ENCODE results near the gene PNPLA5.

Gene PNPLA5

DNA sequence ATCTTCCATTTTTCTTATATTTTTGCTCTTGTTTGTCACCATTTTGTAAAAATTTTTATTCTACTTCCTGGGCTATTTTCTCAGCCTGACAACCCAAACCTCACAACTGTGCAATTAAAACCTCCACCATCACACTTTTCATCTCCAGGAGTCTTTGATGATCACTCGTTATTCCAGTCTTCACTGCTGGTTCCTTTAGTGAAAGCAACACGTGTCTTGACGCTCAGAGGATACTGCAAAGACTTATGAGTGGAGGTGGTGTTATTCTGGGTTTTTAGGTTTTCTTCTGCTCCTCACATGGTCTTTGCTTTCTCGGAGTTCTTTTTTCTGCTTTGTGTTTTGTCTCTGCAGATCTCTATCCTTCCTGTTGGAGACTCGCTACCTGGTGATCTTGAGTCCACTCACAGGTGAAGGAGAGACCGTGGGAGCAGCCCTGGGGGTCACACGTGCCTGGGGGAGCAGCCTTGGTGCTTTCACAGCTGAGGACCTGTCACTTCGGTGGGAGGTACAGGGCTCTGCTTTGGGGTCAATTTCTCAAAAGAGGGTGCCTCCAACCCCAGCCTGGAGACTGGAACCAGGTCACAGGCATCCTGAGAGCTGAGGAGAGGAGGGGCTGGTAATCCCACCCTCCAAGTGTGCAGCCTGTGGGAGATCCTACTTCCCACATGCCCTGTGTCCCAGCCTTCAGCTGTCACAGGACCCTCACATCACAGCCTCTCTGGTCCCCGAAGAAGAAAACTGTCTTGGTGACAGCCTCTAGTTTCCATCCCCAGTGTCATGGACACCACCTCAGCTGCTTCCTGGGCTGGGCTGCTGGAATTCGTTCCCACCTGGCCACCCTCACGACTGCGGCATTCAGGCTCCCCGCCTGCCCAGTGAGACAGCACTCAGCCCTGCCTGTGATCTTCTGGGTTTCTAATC, 40.5 kb downstream of the PNPLA5 start:
- Histone ChIP-seq H3K4me3 (ENCODE audit: low read depth, low read length) (no peak overlapping the region), H3K9me3 (no peaks in the 10 kb centered on the region), H3K36me3 (no peaks in the 10 kb centered on the region), H3K27me3 (no peaks in the 10 kb centered on the region), H3K4me1 (peaks cover 4% of the 10 kb centered on the region)
- TF ChIP-seq, protein P1, sequence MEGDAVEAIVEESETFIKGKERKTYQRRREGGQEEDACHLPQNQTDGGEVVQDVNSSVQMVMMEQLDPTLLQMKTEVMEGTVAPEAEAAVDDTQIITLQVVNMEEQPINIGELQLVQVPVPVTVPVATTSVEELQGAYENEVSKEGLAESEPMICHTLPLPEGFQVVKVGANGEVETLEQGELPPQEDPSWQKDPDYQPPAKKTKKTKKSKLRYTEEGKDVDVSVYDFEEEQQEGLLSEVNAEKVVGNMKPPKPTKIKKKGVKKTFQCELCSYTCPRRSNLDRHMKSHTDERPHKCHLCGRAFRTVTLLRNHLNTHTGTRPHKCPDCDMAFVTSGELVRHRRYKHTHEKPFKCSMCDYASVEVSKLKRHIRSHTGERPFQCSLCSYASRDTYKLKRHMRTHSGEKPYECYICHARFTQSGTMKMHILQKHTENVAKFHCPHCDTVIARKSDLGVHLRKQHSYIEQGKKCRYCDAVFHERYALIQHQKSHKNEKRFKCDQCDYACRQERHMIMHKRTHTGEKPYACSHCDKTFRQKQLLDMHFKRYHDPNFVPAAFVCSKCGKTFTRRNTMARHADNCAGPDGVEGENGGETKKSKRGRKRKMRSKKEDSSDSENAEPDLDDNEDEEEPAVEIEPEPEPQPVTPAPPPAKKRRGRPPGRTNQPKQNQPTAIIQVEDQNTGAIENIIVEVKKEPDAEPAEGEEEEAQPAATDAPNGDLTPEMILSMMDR (IDR thresholded peaks at IDR 0.05; ENCODE audit: low read depth, low read length), result no peak
- DNase-seq, result no peak

DNA sequence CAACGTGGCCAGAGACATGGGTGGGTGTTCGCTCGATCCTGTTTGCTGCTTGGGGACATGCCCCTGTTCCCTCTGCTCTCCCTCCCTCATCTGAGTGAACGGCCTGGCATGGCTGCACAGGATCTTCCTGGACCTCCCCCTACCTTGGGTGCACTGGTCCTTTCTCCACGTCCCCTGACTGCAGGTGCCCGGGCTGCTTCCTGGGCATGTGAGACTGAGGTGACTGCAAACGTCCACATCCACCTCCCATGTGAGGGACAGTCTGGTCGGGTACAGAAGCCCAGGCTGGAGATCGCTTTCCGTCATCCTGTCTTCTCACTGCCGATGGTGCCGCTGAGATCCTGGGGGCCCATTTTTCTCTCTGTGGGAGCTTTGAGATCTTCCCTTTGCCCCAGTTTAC, 41.3 kb downstream of the PNPLA5 start:
- Histone ChIP-seq H3K27me3 (no peaks in the 10 kb centered on the region), H3K9me3 (no peaks in the 10 kb centered on the region), H3K4me3 (ENCODE audit: low read depth, low read length) (no peak overlapping the region), H3K4me1 (peaks cover 4% of the 10 kb centered on the region), H3K36me3 (no peaks in the 10 kb centered on the region)
- TF ChIP-seq, protein P1 (IDR thresholded peaks at IDR 0.05; ENCODE audit: low read depth, low read length), result no peak
- no peak for DNase-seq

DNA sequence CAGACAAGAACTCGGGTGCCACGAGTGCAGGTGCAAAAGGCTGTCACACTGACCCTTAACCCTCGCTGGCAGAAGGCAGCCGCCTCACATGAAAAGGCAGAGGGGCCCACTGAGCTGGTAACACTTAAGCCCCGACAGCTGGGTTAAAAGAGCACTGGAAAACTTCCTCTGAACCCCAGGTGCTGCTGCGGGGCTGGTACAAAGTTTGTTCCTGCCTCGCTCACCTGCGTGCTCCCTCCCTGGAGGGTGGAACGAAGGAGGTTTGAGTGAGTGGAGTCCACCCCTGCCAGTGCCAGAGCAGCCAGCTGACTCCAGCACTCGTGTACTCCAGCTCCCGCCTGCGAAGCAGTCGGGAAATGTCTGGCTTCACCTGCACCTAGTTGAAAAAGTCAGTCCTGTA, 42.1 kb downstream of the PNPLA5 start:
- Histone ChIP-seq H3K36me3 (no peaks in the 10 kb centered on the region), H3K4me1 (peaks cover 4% of the 10 kb centered on the region), H3K9me3 (no peaks in the 10 kb centered on the region), H3K27me3 (no peaks in the 10 kb centered on the region), H3K4me3 (ENCODE audit: low read depth, low read length) (no peak overlapping the region)
- no peak for DNase-seq
- TF ChIP-seq, protein P1 (IDR thresholded peaks at IDR 0.05; ENCODE audit: low read depth, low read length), result no peak

DNA sequence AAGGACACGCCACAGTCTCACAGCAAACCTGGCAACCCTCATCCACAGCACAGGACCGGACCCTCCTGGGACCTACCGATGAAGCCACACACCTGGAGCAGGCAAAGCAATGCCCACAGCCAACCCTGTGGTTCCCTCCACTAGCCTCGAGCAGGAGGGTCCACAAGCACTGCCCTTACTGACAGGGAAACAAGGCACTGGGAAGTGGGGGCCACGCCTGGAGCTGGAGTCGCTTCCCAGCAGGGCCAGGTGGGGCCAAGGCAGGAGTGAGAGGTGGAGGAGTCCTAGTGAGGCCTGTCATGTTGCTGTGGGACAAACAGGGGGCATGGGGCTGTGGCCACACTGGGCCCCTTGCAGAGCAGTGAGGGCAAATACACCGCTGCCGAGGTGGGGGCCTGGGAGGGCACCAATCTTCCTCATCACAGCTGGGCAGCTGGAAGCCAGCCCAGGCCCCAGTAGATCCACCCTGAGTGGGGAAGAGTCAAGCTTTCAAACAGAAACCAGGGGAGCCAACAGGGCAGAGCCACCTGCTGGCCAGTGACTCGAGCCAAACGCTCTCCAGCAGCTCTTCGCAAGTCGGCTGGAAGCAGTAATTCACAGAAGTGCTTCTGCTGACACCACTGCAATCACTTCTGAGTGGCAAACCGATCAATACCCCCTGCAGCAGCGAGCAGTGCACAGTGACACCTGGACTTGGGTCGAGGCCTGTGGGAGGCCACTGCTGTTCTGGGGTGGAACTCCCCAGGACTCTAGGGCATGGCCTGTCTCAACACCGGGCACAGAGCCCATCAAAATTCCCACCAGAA, 43.2 kb downstream of the PNPLA5 start:
- peak; percentile 64 for DNase-seq
- H3K36me3 ChIP-seq, result no peaks in the 10 kb centered on the region
- H3K9me3 ChIP-seq, result no peaks in the 10 kb centered on the region
- no peak overlapping the region for H3K4me3 ChIP-seq (ENCODE audit: low read depth, low read length)
- peaks cover 12% of the 10 kb centered on the region for H3K4me1 ChIP-seq
- no peaks in the 10 kb centered on the region for H3K27me3 ChIP-seq
- TF ChIP-seq, protein P1 (IDR thresholded peaks at IDR 0.05; ENCODE audit: low read depth, low read length), result peak; percentile 79

DNA sequence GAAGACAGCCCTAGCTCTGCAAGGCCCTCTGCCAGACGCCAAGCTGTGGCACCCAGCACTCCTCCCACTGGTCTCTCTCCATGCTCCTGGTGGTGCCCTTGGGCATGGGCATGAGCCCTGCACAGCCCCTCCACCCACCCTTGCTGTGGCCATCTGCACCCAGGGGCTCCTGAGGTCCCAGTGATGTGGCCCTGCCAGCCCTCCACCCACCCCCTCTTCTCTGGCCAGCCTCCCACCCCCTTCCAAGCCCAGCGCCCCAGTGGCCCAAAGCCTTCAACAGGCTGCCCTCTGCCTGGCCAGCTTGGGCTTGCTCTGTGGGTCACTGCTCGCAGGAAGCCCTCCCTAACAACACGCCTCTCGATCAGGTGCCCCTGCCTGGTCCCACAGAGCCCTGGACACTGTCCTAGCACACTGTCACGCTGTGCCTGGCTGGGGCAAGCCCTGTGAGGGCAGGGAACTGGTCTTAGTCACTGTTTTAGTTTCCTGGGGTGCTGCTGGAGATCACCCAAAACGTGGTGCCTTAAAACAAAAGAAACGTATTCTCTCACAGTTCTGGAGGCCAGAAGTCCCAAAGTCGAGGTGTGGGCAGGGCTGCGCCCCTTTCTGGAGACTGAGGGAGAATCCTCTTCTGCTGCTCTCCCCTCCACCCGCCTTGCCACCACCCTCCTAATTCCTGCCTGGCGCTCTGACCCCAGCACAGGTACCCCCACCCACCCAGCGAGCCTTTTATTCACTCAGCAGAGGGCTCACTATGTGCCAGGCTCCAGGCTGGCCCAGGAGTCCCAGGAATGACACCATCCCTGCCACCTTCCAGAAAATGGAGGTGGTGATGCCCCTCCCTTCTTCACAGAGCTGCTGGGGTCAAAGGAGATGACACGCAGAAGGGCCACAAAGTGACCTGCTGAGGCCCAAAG, 44.2 kb downstream of the PNPLA5 start:
- Histone ChIP-seq H3K27me3 (no peaks in the 10 kb centered on the region), H3K9me3 (no peaks in the 10 kb centered on the region), H3K36me3 (no peaks in the 10 kb centered on the region), H3K4me1 (peaks cover 13% of the 10 kb centered on the region), H3K4me3 (ENCODE audit: low read depth, low read length) (no peak overlapping the region)
- DNase-seq, result peak; percentile 5
- TF ChIP-seq, protein P1 (IDR thresholded peaks at IDR 0.05; ENCODE audit: low read depth, low read length), result no peak

Data from BE2C (cell line).